ENCODE results near the gene USPL1. TPM values are rescaled to one million over a fixed set of nuclear protein-coding genes. Genes with fewer than 3 reads are reported as not detected.

USPL1 gene
- total RNA-seq, 2 donors from 2014 or later = 17.9 to 19.3 TPM

GRCh38 chr13:30687601-30688000, 69.9 kb downstream of the USPL1 start:
- Mint-ChIP-seq H3K9me3 (no peaks in the 10 kb centered on the region), H3K4me1 (no peaks in the 10 kb centered on the region), H3K27ac (no peak overlapping the region), H3K27me3 (ENCODE audit: insufficient read depth) (peaks cover 2% of the 10 kb centered on the region), H3K4me3 (no peak overlapping the region), H3K36me3 (ENCODE audit: low read depth) (no peaks in the 10 kb centered on the region)
- no peak overlapping the region for H3K4me3 ChIP-seq (ENCODE audit: low read length)
- H3K9ac ChIP-seq (ENCODE audit: extremely low read depth, low read length, poor library complexity, severe bottlenecking) = no peak overlapping the region
- no peak for DNase-seq
- 60 to 91% methylated on average over 1 to 2 of the region's 3 CpGs for WGBS, 2 experiments (ENCODE audit: insufficient coverage in 1 of 2, insufficient read length in 1 of 2)
- H3K36me3 ChIP-seq (ENCODE audit: control insufficient read depth, insufficient read depth, low read length) = no peaks in the 10 kb centered on the region
- TF ChIP-seq, protein P1, sequence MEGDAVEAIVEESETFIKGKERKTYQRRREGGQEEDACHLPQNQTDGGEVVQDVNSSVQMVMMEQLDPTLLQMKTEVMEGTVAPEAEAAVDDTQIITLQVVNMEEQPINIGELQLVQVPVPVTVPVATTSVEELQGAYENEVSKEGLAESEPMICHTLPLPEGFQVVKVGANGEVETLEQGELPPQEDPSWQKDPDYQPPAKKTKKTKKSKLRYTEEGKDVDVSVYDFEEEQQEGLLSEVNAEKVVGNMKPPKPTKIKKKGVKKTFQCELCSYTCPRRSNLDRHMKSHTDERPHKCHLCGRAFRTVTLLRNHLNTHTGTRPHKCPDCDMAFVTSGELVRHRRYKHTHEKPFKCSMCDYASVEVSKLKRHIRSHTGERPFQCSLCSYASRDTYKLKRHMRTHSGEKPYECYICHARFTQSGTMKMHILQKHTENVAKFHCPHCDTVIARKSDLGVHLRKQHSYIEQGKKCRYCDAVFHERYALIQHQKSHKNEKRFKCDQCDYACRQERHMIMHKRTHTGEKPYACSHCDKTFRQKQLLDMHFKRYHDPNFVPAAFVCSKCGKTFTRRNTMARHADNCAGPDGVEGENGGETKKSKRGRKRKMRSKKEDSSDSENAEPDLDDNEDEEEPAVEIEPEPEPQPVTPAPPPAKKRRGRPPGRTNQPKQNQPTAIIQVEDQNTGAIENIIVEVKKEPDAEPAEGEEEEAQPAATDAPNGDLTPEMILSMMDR (conservative IDR thresholded peaks at IDR 0.05) = no peak
- no peaks in the 10 kb centered on the region for H3K9me3 ChIP-seq (ENCODE audit: control insufficient read depth, low read length)
- H3K27ac ChIP-seq (ENCODE audit: low read depth, low read length) = no peak overlapping the region
- H3K4me1 ChIP-seq (ENCODE audit: control insufficient read depth, insufficient read depth, low read length) = no peaks in the 10 kb centered on the region
- H3K27me3 ChIP-seq (ENCODE audit: control insufficient read depth, insufficient read depth, low read length, poor library complexity, severe bottlenecking) = no peaks in the 10 kb centered on the region

DNA sequence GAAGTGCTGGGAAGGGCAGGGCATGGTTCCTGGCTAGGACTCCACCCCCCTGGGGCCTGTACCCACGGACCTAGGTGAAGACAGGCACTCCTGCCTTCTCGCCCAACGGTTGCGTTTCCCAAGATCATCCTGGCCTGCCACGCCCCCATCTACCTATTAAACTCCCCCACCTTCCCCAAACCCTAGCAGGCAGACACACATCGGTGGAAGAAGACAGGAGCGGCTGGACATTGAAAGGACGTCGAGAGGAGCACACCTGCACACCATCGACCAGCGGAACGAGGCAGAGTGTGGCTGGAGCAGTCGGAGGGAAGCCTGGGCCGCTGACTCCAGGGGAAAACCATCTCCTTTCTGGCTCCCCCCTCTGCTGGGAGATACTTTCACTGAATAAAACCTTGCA, 72.0 kb downstream of the USPL1 start:
- Mint-ChIP-seq H3K27me3 (ENCODE audit: insufficient read depth) (peaks cover 2% of the 10 kb centered on the region), H3K27ac (no peak overlapping the region), H3K9me3 (no peaks in the 10 kb centered on the region), H3K36me3 (ENCODE audit: low read depth) (no peaks in the 10 kb centered on the region), H3K4me1 (no peaks in the 10 kb centered on the region), H3K4me3 (no peak overlapping the region)
- H3K4me1 ChIP-seq (ENCODE audit: control insufficient read depth, insufficient read depth, low read length) = no peaks in the 10 kb centered on the region
- no peak overlapping the region for H3K4me3 ChIP-seq (ENCODE audit: low read length)
- DNase-seq = no peak
- H3K9ac ChIP-seq (ENCODE audit: extremely low read depth, low read length, poor library complexity, severe bottlenecking) = no peak overlapping the region
- 90 to 97% methylated on average over 5 to 14 of the region's 14 CpGs for WGBS, 2 experiments (ENCODE audit: insufficient coverage in 1 of 2, insufficient read length in 1 of 2)
- H3K27ac ChIP-seq (ENCODE audit: low read depth, low read length) = no peak overlapping the region
- no peaks in the 10 kb centered on the region for H3K9me3 ChIP-seq (ENCODE audit: control insufficient read depth, low read length)
- TF ChIP-seq, protein P1 (conservative IDR thresholded peaks at IDR 0.05) = no peak
- no peaks in the 10 kb centered on the region for H3K27me3 ChIP-seq (ENCODE audit: control insufficient read depth, insufficient read depth, low read length, poor library complexity, severe bottlenecking)
- no peaks in the 10 kb centered on the region for H3K36me3 ChIP-seq (ENCODE audit: control insufficient read depth, insufficient read depth, low read length)

DNA sequence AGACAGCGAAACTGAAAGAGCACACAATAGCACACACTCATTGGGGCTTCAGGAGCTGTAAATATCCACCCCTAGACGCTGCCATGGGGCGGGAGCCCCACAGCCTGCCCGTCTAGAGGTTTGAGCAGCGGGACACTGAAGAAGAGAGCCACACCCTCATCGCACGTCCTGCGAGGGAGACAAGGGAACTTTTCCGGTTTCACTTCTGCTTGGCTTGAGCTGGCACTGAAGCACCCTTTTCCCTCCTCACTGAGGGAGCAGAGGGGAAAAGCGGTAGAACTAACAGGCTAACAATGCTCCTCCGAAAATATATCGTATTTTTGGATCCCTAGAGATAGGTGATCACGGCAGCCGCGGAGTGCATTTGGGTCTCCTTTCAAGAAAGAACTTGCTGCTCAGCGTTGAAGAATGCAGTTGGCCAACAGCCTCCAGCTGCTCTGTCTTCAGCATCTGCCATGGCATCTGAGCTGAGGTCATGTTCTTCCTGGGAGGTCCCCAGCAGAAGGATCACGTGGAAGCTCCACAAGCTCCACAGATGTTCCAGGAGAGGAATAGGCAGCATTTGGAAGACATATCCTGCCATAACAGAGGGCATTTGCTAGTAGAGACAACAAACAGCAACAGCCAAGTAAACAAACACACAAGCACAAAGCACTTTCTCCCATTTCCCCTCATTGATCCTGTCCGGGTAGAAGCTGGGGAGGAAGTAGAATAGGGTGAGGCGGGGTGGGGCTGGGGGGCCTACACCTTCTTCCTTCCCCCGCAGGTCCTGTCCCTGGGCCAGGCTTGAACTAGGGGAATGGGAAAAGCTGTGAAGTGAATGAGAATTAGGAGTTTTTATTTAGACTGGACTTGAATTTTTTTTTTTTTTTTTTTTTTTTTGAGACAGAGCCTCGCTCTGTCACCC, 72.8 kb downstream of the USPL1 start:
- Histone ChIP-seq H3K27me3 (ENCODE audit: control insufficient read depth, insufficient read depth, low read length, poor library complexity, severe bottlenecking) (no peaks in the 10 kb centered on the region), H3K27ac (ENCODE audit: low read depth, low read length) (no peak overlapping the region), H3K9me3 (ENCODE audit: control insufficient read depth, low read length) (no peaks in the 10 kb centered on the region), H3K36me3 (ENCODE audit: control insufficient read depth, insufficient read depth, low read length) (no peaks in the 10 kb centered on the region), H3K9ac (ENCODE audit: extremely low read depth, low read length, poor library complexity, severe bottlenecking) (no peak overlapping the region), H3K4me1 (ENCODE audit: control insufficient read depth, insufficient read depth, low read length) (no peaks in the 10 kb centered on the region), H3K4me3 (ENCODE audit: low read length) (no peak overlapping the region)
- Mint-ChIP-seq H3K4me3 (no peak overlapping the region), H3K36me3 (ENCODE audit: low read depth) (no peaks in the 10 kb centered on the region), H3K27ac (no peak overlapping the region), H3K4me1 (no peaks in the 10 kb centered on the region), H3K9me3 (no peaks in the 10 kb centered on the region), H3K27me3 (ENCODE audit: insufficient read depth) (peaks cover 2% of the 10 kb centered on the region)
- TF ChIP-seq, protein P1 (conservative IDR thresholded peaks at IDR 0.05) = no peak
- DNase-seq = no peak
- WGBS, 2 experiments (ENCODE audit: insufficient coverage in 1 of 2, insufficient read length in 1 of 2) = 91 to 92% methylated on average over 18 to 20 of the region's 21 CpGs

Data from endodermal cell (in vitro differentiated cells).